Aorta (tissue), 5 donors: Measurements from ENCODE around the gene SPATA13. TPM values are rescaled to one million over a fixed set of nuclear protein-coding genes. Genes with fewer than 3 reads are reported as not detected.

Experiments
- ATAC-seq: fragments of 200-7000 bp; cut with Tn5 transposase; one replicate; pipeline ENCODE4 v1.9.1; 2022; ENCODE audit warnings: moderate library complexity; ENCODE audit not compliant: low FRiP score
- DNase-seq, 2 donors: peaks; one replicate each; pipeline ENCODE4 v3.0.0-alpha.2; 2020
- H3K27ac ChIP-seq, 2 donors: one replicate each; pipeline ENCODE4 v1.5.1; 2013; ENCODE audit warnings: low read length in 2 of 2, mild to moderate bottlenecking in 2 of 2, moderate library complexity in 2 of 2, control low read depth in 1 of 2, inconsistent platforms in 1 of 2, low read depth in 1 of 2
- H3K27me3 ChIP-seq, 2 donors: one replicate each; pipeline ENCODE4 v1.6.1; 2013; ENCODE audit warnings: control low read depth in 1 of 2, low read length in 1 of 2, mild to moderate bottlenecking in 1 of 2, moderate library complexity in 1 of 2; ENCODE audit not compliant: insufficient read depth in 2 of 2, control insufficient read depth in 1 of 2
- H3K36me3 ChIP-seq, 2 donors: one replicate each; pipeline ENCODE4 v1.6.1; 2013; ENCODE audit warnings: control low read depth in 1 of 2, low read length in 1 of 2, mild to moderate bottlenecking in 1 of 2; ENCODE audit not compliant: insufficient read depth in 2 of 2, control insufficient read depth in 1 of 2
- H3K4me1 ChIP-seq, 2 donors: one replicate each; pipeline ENCODE4 v1.6.1; 2013; ENCODE audit warnings: low read length in 2 of 2, control low read depth in 1 of 2, mild to moderate bottlenecking in 1 of 2, moderate library complexity in 1 of 2; ENCODE audit not compliant: insufficient read depth in 2 of 2, control insufficient read depth in 1 of 2
- H3K4me3 ChIP-seq, 2 donors: one replicate each; pipeline ENCODE4 v1.5.1; 2013; ENCODE audit warnings: low read length in 2 of 2, control low read depth in 1 of 2, mild to moderate bottlenecking in 1 of 2
- H3K9me3 ChIP-seq: one replicate; pipeline ENCODE4 v1.6.1; 2013; ENCODE audit warnings: mild to moderate bottlenecking, low read length; ENCODE audit not compliant: control insufficient read depth
- WGBS, 2 donors: extraction: QIAGEN DNeasy Blood & Tissue Kit; methylation state at CpG; one replicate each; pipeline ENCODE4 v1.1.7; 2013; 5-methylcytosine and 5-hydroxymethylcytosine counted together
- intact Hi-C, 2 donors: fragments of 100-400 bp; cut with DNase I; formaldehyde crosslinking; loops; one replicate each; pipeline versions ENCODE4 v1.14.2 to v1.15.0; 2022
- polyA plus RNA-seq, 2 donors: library from polyadenylated mRNA; stranded (reverse); fragments of 200-250 nt; gene quantifications; one replicate each; pipeline ENCODE4 v1.2.3, GENCODE V29; 2013
- total RNA-seq, 2 donors: library from RNA; stranded (reverse); fragmentation: NEBNext Ultra II Directional; extraction: Animal tissue kit (Norgen Biotek cat#: 25700); gene quantifications; one replicate each; pipeline ENCODE4 v1.2.1, GENCODE V29; 2021
- donor health status: healthy with polysubstance abuse.
- donor health status: Bipolar disorder and iron deficiency.
- donor health status: DM: no; HTN: no; CAD: no.
- donor health status: DM: no; HTN: no; CAD: no.
- donor health status: DM: yes; HTN: yes; CAD: no.

The SPATA13 gene
- total and polyA plus RNA-seq, 4 donors = 6.1 to 18.2 (median 9.0) TPM

- Histone ChIP-seq H3K4me3 (no peak overlapping the region), H3K27me3 (no peaks in the 10 kb centered on the region), H3K9me3 (no peaks in the 10 kb centered on the region), H3K36me3 (no peaks in the 10 kb centered on the region), H3K27ac (no peak overlapping the region), H3K4me1 (no peaks in the 10 kb centered on the region)
- 80 to 91% methylated on average over 5 of the region's 5 CpGs for WGBS, 2 donors
- intact Hi-C loops = no loop called here
- ATAC-seq = no peak
- DNase-seq = no peak
These were observed 6.4 kb upstream of the SPATA13 start for GRCh38 chr13:24153979-24154701.

GRCh38 chr13:24159357-24159756 is 1.2 kb upstream of the SPATA13 start:
- Histone ChIP-seq H3K27ac (no peak overlapping the region), H3K36me3 (no peaks in the 10 kb centered on the region), H3K4me3 (no peak overlapping the region), H3K27me3 (no peaks in the 10 kb centered on the region), H3K4me1 (no peaks in the 10 kb centered on the region), H3K9me3 (no peaks in the 10 kb centered on the region)
- intact Hi-C loops = no loop called here
- WGBS, 2 donors = 78 to 84% methylated on average over 5 of the region's 5 CpGs
- no peak for DNase-seq
- no peak for ATAC-seq

DNA sequence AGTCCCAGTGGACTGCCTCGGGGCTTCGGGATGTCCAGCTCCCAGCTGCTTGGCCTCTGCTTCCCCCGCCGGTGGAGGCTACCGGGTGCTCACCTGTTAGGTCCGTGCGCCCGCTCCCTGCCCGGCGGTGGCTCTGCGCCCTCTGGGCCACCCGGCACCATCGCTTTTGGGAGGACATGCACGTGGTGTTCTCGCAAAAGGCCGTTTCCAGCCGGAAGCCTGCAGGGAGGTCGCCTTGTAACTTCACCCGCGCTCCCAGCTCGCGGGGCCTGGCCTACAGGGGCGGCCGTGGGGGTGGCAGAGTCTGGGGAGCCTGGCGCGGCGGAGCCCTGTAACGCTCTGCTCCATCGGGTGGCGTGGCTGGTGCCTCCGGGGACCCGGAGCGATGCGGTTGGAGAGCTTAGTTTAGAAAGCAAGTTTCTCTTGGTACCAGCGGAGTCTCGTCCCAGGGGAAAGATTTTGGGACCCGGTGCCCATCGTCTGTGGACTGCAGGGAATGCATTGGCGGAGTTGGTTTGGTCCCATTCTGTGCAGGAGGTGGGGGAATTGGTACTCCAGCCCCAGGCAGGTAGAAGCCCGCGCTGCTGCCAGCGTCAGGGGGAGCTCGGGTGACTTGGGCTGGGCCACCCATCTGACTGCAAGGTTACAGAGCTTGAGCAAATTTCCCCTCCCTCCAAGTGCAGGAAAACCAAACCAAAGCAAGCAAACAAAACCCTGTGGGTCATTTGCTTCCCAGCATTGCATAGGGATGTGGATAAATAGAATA is 673 bp downstream of the SPATA13 start:
- Histone ChIP-seq H3K27me3 (no peaks in the 10 kb centered on the region), H3K4me1 (no peaks in the 10 kb centered on the region), H3K36me3 (no peaks in the 10 kb centered on the region), H3K27ac (no peak overlapping the region), H3K4me3 (peak overlapping the region; percentile 22 to 66), H3K9me3 (no peaks in the 10 kb centered on the region)
- intact Hi-C loops = loop anchor here in 1 of 2 donors (5.0 kb wide), 1 partner anchor 89 kb away; no protein-coding TSS in a partner anchor
- WGBS, 2 donors = 1% methylated on average over 43 of the region's 43 CpGs
- ATAC-seq = peak; percentile 65
- DNase-seq = peak; percentile 53 to 80

GRCh38 chr13:24161980-24162525 is 1.5 kb downstream of the SPATA13 start:
- Histone ChIP-seq H3K9me3 (no peaks in the 10 kb centered on the region), H3K27me3 (no peaks in the 10 kb centered on the region), H3K4me3 (no peak overlapping the region), H3K27ac (no peak overlapping the region), H3K36me3 (no peaks in the 10 kb centered on the region), H3K4me1 (no peaks in the 10 kb centered on the region)
- no peak for DNase-seq
- no peak for ATAC-seq
- WGBS, 2 donors = 72 to 79% methylated on average over 12 of the region's 12 CpGs
- intact Hi-C loops = loop anchor here in 1 of 2 donors (5.0 kb wide), 1 partner anchor 90 kb away; no protein-coding TSS in a partner anchor

DNA sequence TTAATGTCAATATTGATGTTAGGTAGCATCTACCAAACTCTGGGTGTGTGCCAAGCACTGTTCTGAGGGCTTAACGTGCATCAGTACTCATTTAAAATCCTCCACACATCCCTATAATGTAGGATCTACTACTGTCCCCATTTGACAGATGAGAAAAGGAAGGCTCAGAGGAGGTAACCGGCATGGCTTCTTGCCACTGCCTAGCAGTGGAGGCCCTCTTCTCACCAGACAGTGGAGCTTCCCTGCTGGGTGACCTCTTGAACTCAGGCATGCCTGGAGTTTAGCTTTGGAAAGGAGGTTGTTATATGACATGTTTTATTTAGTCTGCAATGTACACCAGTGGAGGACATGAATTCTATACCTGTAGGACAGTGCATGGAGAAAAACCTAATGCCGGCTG is 2.1 kb downstream of the SPATA13 start:
- H3K36me3 ChIP-seq = no peaks in the 10 kb centered on the region
- ATAC-seq (no peak), DNase-seq (no peak)
- WGBS, 2 donors = 74 to 78% methylated on average over 3 of the region's 3 CpGs
- no peaks in the 10 kb centered on the region for H3K27me3 ChIP-seq
- H3K4me1 ChIP-seq = no peaks in the 10 kb centered on the region
- H3K4me3 ChIP-seq = no peak overlapping the region
- intact Hi-C loops = loop anchor here in 1 of 2 donors (5.0 kb wide), 1 partner anchor 90 kb away; no protein-coding TSS in a partner anchor
- H3K9me3 ChIP-seq = no peaks in the 10 kb centered on the region
- H3K27ac ChIP-seq = no peak overlapping the region

DNA sequence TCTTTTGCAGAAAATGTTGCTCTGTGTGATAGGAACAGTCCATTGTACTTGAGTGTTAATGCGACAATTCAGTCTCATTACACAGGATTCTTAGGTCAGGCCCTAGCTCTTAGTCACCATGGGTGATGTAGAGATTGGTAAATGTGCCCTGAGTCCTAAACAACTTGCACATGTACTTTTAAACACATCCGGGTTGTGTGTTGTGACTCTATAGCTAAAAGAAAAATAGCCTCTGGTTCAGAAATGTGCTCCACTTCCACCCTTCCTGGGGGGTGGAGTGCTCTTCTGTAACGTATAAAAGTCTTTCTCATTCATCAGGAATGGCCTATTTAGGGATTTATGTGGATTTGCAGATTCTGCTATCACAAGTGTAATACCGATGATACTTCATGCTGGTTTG is 5.2 kb downstream of the SPATA13 start:
- Histone ChIP-seq H3K4me3 (no peak overlapping the region), H3K9me3 (no peaks in the 10 kb centered on the region), H3K27ac (no peak overlapping the region), H3K27me3 (no peaks in the 10 kb centered on the region), H3K36me3 (no peaks in the 10 kb centered on the region), H3K4me1 (no peaks in the 10 kb centered on the region)
- 62 to 77% methylated on average over 4 of the region's 4 CpGs for WGBS, 2 donors
- no peak for DNase-seq
- intact Hi-C loops = no loop called here
- no peak for ATAC-seq

DNA sequence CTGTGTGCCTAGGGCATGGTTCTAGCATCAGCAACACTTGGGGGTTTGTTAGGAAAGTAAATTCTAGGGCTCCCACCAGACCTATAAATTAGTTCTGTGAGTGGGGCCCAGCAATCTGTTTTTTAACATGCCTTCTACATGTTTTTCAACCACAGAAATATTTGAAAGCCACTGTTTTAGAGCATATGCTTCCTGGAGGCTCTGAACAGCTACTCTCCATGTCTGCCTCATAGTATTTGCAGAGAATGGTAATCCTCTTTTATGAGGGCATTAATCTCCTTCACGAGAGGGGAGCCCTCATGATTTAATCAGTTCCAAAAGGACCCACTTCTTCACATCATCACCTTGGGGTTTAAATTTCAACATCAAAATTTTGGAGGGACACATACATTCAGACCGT is 6.0 kb downstream of the SPATA13 start:
- H3K4me3 ChIP-seq = no peak overlapping the region
- no peak for DNase-seq
- no peaks in the 10 kb centered on the region for H3K4me1 ChIP-seq
- WGBS, 2 donors = 90 to 96% methylated on average over 2 of the region's 2 CpGs
- H3K9me3 ChIP-seq = no peaks in the 10 kb centered on the region
- no peak overlapping the region for H3K27ac ChIP-seq
- no peaks in the 10 kb centered on the region for H3K27me3 ChIP-seq
- no peak for ATAC-seq
- no peaks in the 10 kb centered on the region for H3K36me3 ChIP-seq
- intact Hi-C loops = no loop called here

GRCh38 chr13:24167666-24168391 is 7.3 kb downstream of the SPATA13 start:
- DNase-seq = no peak
- Histone ChIP-seq H3K27ac (no peak overlapping the region), H3K9me3 (no peaks in the 10 kb centered on the region), H3K4me3 (no peak overlapping the region), H3K36me3 (no peaks in the 10 kb centered on the region), H3K27me3 (no peaks in the 10 kb centered on the region), H3K4me1 (no peaks in the 10 kb centered on the region)
- WGBS, 2 donors = 72 to 78% methylated on average over 6 of the region's 6 CpGs
- ATAC-seq = no peak
- intact Hi-C loops = no loop called here
